Mammary epithelial cell (primary cell): ENCODE results near the gene ZBTB20.

ENCODE experiments used
- CTCF ChIP-seq, 2 donors: IDR thresholded peaks in 1 of 2; conservative IDR thresholded peaks in 1 of 2; 2 replicates each; pipeline ENCODE4 v1.5.1; 2011 to 2012; ENCODE audit warnings: inconsistent platforms in 2 of 2, low read length in 2 of 2, mild to moderate bottlenecking in 2 of 2, control low read depth in 1 of 2, low read depth in 1 of 2; ENCODE audit not compliant: insufficient read depth in 1 of 2; ENCODE audit errors: extremely low read depth in 1 of 2
- EZH2 ChIP-seq: IDR thresholded peaks from 2 replicates; pipeline ENCODE4 v1.6.1; 2012; ENCODE audit warnings: low read length, inconsistent platforms, borderline replicate concordance

DNA sequence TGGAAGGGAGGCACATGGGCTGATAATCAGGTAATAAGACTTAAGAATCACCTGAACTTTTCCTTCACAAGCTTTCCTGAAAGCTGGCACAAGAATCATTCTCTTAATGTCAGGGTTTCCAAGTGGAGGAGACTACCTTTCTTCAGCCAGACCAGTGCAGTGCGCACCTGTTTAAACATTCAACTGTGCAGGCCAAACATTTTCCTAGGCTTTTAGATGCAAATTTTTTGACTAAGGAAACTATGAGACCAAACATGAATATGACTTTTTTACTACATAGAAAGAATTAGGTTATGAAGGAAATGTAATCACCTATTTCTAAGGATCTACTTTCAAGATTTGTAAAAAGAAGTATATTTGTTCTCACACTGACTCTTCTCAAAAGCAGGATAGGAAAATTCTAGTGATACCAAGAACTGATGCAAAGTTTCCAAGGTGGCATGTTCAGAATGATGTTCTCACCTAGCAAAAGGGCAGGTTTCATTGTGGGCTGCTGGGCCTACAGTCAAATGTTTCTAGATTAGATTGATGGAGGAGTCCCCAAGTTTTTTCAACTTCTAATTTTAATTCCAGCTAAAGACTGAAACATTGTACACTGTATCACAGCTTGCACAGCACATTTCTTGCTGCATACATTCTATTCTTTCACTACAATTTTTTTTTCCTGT lies 514.2 kb downstream of the ZBTB20 start:
- TF ChIP-seq CTCF (conservative IDR thresholded peaks at IDR 0.05 in 1 of 2, IDR thresholded peaks at IDR 0.05 in 1 of 2; ENCODE audit: extremely low read depth in 1 of 2, insufficient read depth in 1 of 2, low read depth in 1 of 2, low read length in 2 of 2) (no peak), EZH2 (no peak)
